Measurements from ENCODE around the gene RHEB. TPM values are rescaled to one million over a fixed set of nuclear protein-coding genes. Genes with fewer than 3 reads are reported as not detected.

The RHEB gene
- total and polyA plus RNA-seq, 2 experiments from 2014 or later: 101 to 239 TPM

GRCh38 chr7:151436446-151437158 is 83.1 kb downstream of the RHEB start:
- H3K4me2 ChIP-seq: no peak overlapping the region
- TF ChIP-seq CREB1 (CRISPR knock-in tag; IDR thresholded peaks at IDR 0.05; ENCODE audit: low read depth): no peak
- no peak for TF ChIP-seq ETS1 (IDR thresholded peaks at IDR 0.05)
- TF ChIP-seq EZH2phosphoT487 (IDR thresholded peaks at IDR 0.05; ENCODE audit: unreplicated experiment): no peak
- TF ChIP-seq JUNB (IDR thresholded peaks at IDR 0.05; ENCODE audit: unreplicated experiment): no peak
- no peak for TF ChIP-seq REST (IDR thresholded peaks at IDR 0.05; ENCODE audit: unreplicated experiment)
- no peak for TF ChIP-seq ZNF114 (CRISPR knock-in tag; IDR thresholded peaks at IDR 0.05)
- TF ChIP-seq STAT1 (IDR thresholded peaks at IDR 0.05; ENCODE audit: unreplicated experiment): no peak
- TF ChIP-seq EZH2 (IDR thresholded peaks at IDR 0.05; ENCODE audit: low read depth, unreplicated experiment): no peak
- TF ChIP-seq ZNF331 (CRISPR knock-in tag; IDR thresholded peaks at IDR 0.05; ENCODE audit: low read depth): no peak
- no peak for TF ChIP-seq POLR2AphosphoS5 (IDR thresholded peaks at IDR 0.05; ENCODE audit: low read depth)
- TF ChIP-seq NANOG (IDR thresholded peaks at IDR 0.05; ENCODE audit: borderline replicate concordance): no peak
- no peak for TF ChIP-seq ZNF462 (CRISPR knock-in tag; IDR thresholded peaks at IDR 0.05)
- TF ChIP-seq CTCF (conservative IDR thresholded peaks at IDR 0.05; ENCODE audit: low read depth in 2 of 2): no peak
- Mint-ChIP-seq H3K9me3 (no peaks in the 10 kb centered on the region), H3K27me3 (ENCODE audit: insufficient read depth, low read depth, poor library complexity) (peaks cover 17% of the 10 kb centered on the region), H3K4me1 (peaks cover 20% of the 10 kb centered on the region), H3K4me3 (no peak overlapping the region), H3K36me3 (ENCODE audit: low read depth) (no peaks in the 10 kb centered on the region; the same call in 2 of the 3 replicates), H3K27ac (no peak overlapping the region)
- ATAC-seq: no peak
- no peaks in the 10 kb centered on the region for H4K20me1 ChIP-seq (replicated peaks; ENCODE audit: insufficient read depth)
- no peak overlapping the region for H2AFZ ChIP-seq
- H3K4me3 ChIP-seq: no peak overlapping the region
- H3K27me3 ChIP-seq (ENCODE audit: insufficient read depth): peaks cover 10% of the 10 kb centered on the region; the same call in 1 of the 2 replicates
- no peak for DNase-seq (ENCODE audit: low spot score)
- peaks cover 8% of the 10 kb centered on the region for H3F3A ChIP-seq (replicated peaks; ENCODE audit: low read depth)
- no peaks in the 10 kb centered on the region for H3K9me2 ChIP-seq (ENCODE audit: insufficient read depth)
- peaks cover 21% of the 10 kb centered on the region for H3K4me1 ChIP-seq (ENCODE audit: insufficient read depth)
- H3K79me2 ChIP-seq (replicated peaks; ENCODE audit: insufficient read depth): no peaks in the 10 kb centered on the region
- H3K36me3 ChIP-seq (ENCODE audit: insufficient read depth): no peaks in the 10 kb centered on the region
- H3K27ac ChIP-seq (ENCODE audit: low read depth): no peak overlapping the region

All from GM23338 (cell line).